Parathyroid adenoma (tissue), 2 donors: ENCODE results near the gene RAPSN.

Experiments
- H2AFZ ChIP-seq: fragments of 300-600 bp; sonication (generic); one replicate; pipeline ENCODE4 v1.7.0; 2017; ENCODE audit warnings: antibody characterized with exemption, mild to moderate bottlenecking
- H3K27ac ChIP-seq: fragments of 300-600 bp; sonication (generic); one replicate; pipeline ENCODE4 v1.7.0; 2017
- H3K27me3 ChIP-seq: fragments of 300-600 bp; sonication (generic); one replicate; pipeline ENCODE4 v1.7.0; 2017; ENCODE audit warnings: low read length; ENCODE audit not compliant: control insufficient read depth, insufficient read depth
- H3K36me3 ChIP-seq: fragments of 300-600 bp; sonication (generic); one replicate; pipeline ENCODE4 v1.7.0; 2017; ENCODE audit warnings: low read length; ENCODE audit not compliant: control insufficient read depth, insufficient read depth
- H3K4me1 ChIP-seq: fragments of 300-600 bp; sonication (generic); one replicate; pipeline ENCODE4 v1.7.0; 2017; ENCODE audit warnings: control low read depth
- H3K4me2 ChIP-seq: fragments of 300-600 bp; sonication (generic); one replicate; pipeline ENCODE4 v1.7.0; 2017; ENCODE audit warnings: low read length
- H3K4me3 ChIP-seq: fragments of 300-600 bp; sonication (generic); one replicate; pipeline ENCODE4 v1.7.0; 2017; ENCODE audit warnings: low read depth, low read length
- H3K79me2 ChIP-seq: fragments of 300-600 bp; sonication (generic); one replicate; pipeline ENCODE4 v1.7.0; 2017; ENCODE audit warnings: control low read depth
- H3K9ac ChIP-seq: fragments of 300-600 bp; sonication (generic); one replicate; pipeline ENCODE4 v1.7.0; 2017; ENCODE audit warnings: mild to moderate bottlenecking
- H3K9me3 ChIP-seq: fragments of 300-600 bp; sonication (generic); one replicate; pipeline ENCODE4 v1.7.0; 2017; ENCODE audit warnings: low read length; ENCODE audit not compliant: control insufficient read depth
- TF ChIP-seq, protein P1 (sequence below): fragments of 300-600 bp; sonication (generic); IDR thresholded peaks from one replicate; pipeline ENCODE4 v1.7.0; 2017; ENCODE audit warnings: antibody characterized with exemption, mild to moderate bottlenecking
- donor health status: primary hyperparathyroidism.

The RAPSN gene

DNA sequence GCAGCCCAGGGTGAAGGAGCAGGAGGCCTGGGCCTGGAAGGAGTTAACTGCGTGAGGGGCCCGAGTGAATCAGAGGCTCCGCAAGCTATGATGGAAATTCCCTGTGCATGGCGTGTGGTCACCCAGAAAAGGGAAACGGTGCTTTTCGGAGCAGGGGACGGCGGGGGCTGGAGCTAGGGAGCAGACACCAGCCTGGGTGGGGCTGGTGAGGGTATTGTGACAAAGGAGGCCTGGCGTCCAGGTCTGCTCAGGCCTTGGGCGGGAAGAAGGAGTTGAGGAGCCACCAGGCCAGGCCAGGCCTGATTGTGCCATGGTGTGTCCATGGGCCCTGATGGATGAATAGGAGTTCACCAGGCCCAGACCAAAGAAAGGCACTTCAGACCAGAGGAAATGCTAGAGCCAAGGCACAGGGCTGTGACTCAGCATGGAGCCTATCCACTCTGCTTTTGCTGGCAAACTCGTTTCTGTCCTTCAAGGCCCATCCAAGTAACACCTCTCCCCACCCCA is 57.8 kb downstream of the RAPSN start:
- no peak overlapping the region for H2AFZ ChIP-seq
- H3K4me3 ChIP-seq = no peak overlapping the region
- H3K4me1 ChIP-seq = no peaks in the 10 kb centered on the region
- no peak overlapping the region for H3K4me2 ChIP-seq
- no peaks in the 10 kb centered on the region for H3K27me3 ChIP-seq
- TF ChIP-seq, protein P1, sequence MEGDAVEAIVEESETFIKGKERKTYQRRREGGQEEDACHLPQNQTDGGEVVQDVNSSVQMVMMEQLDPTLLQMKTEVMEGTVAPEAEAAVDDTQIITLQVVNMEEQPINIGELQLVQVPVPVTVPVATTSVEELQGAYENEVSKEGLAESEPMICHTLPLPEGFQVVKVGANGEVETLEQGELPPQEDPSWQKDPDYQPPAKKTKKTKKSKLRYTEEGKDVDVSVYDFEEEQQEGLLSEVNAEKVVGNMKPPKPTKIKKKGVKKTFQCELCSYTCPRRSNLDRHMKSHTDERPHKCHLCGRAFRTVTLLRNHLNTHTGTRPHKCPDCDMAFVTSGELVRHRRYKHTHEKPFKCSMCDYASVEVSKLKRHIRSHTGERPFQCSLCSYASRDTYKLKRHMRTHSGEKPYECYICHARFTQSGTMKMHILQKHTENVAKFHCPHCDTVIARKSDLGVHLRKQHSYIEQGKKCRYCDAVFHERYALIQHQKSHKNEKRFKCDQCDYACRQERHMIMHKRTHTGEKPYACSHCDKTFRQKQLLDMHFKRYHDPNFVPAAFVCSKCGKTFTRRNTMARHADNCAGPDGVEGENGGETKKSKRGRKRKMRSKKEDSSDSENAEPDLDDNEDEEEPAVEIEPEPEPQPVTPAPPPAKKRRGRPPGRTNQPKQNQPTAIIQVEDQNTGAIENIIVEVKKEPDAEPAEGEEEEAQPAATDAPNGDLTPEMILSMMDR = no peak
- no peak overlapping the region for H3K27ac ChIP-seq
- no peaks in the 10 kb centered on the region for H3K36me3 ChIP-seq
- no peaks in the 10 kb centered on the region for H3K79me2 ChIP-seq
- no peaks in the 10 kb centered on the region for H3K9me3 ChIP-seq
- no peak overlapping the region for H3K9ac ChIP-seq

- no peaks in the 10 kb centered on the region for H3K4me1 ChIP-seq
- H2AFZ ChIP-seq = no peak overlapping the region
- H3K79me2 ChIP-seq = no peaks in the 10 kb centered on the region
- no peaks in the 10 kb centered on the region for H3K9me3 ChIP-seq
- H3K27me3 ChIP-seq = no peaks in the 10 kb centered on the region
- H3K36me3 ChIP-seq = no peaks in the 10 kb centered on the region
- no peak overlapping the region for H3K27ac ChIP-seq
- no peak overlapping the region for H3K9ac ChIP-seq
- TF ChIP-seq, protein P1 = no peak
- H3K4me3 ChIP-seq = no peak overlapping the region
- H3K4me2 ChIP-seq = no peak overlapping the region
Observed at GRCh38 chr11:47390422-47390760, 58.5 kb downstream of the RAPSN start.

DNA sequence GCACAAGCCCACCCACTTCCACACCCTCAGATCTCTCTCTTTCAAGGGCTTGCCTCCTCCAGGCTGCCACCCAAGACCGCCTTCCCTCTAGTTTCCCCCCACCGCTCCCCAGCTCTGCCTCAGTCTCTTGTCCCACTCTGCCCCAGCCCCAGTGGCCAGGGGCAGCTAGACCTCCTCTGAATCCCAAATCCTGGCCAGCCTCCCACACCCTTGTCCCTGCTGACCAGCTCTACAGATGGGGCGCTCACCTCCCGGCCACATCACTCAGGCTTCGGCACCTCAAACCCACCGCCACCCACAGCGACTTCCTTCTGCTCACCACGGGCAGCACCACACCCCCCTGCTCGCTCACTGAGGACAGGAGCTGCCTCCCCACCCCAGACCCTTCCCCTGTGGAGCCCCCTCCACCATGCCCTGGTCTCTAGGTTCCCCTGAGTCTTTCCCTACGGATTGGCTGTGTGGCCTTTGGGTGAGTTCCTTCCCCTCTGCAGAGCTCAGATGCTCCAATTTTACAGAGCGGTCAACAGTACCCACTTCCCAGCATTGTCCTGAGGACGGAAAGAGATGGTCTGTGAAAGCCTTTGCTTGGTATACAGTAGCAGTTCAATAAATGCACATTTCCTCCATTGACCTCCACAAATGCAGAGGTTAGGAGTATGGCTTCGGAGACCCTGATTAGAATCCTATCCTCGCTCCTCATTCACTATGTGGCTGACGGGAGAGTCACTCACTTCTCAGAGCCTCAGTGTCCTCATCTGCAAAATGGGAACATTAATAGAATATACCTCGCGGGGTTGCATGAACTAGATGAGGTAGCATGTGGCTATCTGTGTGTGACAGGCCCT is 59.1 kb downstream of the RAPSN start:
- H3K4me3 ChIP-seq = no peak overlapping the region
- no peaks in the 10 kb centered on the region for H3K9me3 ChIP-seq
- H3K9ac ChIP-seq = no peak overlapping the region
- no peaks in the 10 kb centered on the region for H3K27me3 ChIP-seq
- H3K4me2 ChIP-seq = no peak overlapping the region
- TF ChIP-seq, protein P1 = no peak
- H3K4me1 ChIP-seq = no peaks in the 10 kb centered on the region
- H3K79me2 ChIP-seq = no peaks in the 10 kb centered on the region
- no peak overlapping the region for H3K27ac ChIP-seq
- no peaks in the 10 kb centered on the region for H3K36me3 ChIP-seq
- no peak overlapping the region for H2AFZ ChIP-seq

DNA sequence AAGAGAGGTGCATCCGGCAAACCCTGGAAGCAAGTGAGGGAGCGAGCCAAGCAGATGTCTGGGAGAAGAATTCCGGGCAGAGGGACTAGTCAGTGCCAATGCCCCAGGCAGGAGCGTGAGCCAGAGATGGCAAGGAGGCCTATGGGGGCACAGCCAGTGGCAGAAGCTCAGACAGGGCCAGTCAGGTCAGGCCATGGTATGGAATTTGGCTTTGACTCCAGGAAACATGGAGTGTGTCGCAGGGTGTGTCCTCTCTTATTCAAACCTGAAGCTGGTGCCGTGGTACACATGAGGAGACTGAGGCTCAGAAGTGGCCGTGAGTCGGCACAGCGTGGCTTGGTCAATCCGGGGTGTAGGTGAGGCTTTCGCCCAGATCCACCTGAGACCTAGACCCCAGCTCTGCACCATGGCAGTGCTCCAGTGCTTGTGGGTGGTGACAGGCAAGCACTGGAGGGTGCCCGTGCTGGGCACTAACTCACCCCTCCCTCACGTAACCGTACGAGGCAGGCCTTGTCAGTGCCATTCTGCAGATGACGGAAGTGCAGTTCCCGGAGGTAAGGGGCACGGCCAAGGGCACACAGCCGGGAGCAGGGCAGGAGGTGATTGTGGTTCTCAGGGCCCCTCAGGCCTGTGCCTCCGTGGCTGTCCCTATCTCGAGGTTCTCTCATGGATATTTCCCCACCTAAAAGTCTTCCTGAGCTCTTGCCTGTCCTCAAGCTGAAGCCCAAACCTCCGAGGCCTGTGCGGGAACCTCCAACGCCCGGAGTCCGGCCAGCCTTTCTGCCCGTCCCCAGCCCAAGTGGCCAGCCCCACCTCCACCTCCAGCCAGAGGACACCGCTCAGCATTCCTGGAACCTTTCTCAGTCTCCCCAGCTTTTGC is 60.0 kb downstream of the RAPSN start:
- TF ChIP-seq, protein P1 = no peak
- H3K4me1 ChIP-seq = no peaks in the 10 kb centered on the region
- H3K9me3 ChIP-seq = no peaks in the 10 kb centered on the region
- H3K4me2 ChIP-seq = no peak overlapping the region
- no peaks in the 10 kb centered on the region for H3K36me3 ChIP-seq
- H2AFZ ChIP-seq = no peak overlapping the region
- no peak overlapping the region for H3K27ac ChIP-seq
- H3K9ac ChIP-seq = no peak overlapping the region
- no peak overlapping the region for H3K4me3 ChIP-seq
- no peaks in the 10 kb centered on the region for H3K79me2 ChIP-seq
- H3K27me3 ChIP-seq = no peaks in the 10 kb centered on the region
